ENCODE data around the gene IL25.
"Not testable (repeated sequence)": the region's sequence is repeated elsewhere in the genome, so short reads cannot be mapped to it uniquely, and the experiment has no call there.

Gene IL25

DNA sequence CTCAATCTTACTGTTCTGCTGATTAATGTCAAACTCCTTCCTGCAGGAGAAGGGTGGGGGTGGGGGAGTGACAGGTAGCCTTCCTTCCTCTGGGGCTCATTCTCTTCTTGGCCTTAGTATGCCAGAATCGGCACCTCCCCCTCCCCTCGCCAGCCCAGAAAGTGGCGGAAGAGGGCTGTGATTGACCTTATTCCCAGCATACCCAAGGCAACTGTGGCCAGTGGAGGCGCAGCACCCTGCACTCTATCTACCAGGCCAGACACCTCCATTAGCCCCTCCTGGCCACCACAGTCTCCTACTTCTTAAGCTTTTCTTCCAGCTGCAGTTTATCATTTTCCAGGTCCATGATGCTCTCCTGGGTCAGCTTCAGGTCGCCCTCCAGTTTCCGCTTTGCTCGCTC is 20.0 kb downstream of the IL25 start:
- no peak for DNase-seq

DNA sequence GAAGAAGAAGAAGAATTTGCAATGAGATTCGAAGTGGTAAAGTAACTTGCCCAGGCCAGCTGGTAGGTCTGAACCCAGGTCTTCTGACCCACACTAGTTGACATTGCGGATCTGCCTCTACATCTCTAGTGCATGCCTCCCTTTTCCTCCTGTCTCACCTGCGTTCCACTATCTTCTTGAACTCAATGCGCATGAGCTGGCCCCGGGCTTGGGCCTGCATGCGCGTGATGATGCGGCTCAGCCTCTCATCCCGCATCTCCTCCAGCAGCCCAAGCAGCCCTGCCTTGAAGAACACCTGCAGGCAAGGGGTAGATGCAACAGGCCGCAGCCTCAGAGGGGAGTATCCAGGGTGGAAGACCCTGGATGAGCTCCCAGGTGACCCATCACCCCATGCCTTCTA is 23.5 kb downstream of the IL25 start:
- no peak for DNase-seq

DNA sequence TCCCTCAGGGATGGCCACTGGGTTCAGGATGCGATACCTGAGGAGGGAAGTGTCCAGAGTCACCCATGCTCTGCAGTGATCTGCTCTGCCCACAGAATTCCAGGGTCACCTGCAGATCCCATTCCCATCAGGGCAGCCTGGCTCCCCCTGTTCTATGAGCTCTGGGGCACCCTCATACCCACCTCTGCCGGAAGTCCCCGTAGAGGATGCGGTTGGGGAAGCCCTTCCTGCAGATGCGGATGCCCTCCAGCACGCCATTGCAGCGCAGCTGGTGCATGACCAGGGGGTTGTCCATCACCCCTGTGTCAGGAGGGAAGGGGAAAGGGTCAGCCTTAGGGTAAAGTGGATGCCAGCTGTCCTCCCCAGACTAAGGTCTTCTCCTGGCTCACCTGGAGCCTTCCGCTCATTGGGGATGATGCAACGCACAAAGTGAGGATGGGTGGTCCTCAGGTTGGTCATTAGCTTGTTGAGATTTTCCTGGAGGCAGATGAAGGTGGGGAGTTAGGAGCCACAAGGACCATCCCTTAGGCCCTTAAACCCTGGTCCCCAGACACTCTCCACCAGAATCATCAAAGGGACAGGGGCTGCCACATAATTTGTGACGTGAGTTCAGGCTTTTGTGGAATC is 24.3 kb downstream of the IL25 start:
- no peak for DNase-seq

DNA sequence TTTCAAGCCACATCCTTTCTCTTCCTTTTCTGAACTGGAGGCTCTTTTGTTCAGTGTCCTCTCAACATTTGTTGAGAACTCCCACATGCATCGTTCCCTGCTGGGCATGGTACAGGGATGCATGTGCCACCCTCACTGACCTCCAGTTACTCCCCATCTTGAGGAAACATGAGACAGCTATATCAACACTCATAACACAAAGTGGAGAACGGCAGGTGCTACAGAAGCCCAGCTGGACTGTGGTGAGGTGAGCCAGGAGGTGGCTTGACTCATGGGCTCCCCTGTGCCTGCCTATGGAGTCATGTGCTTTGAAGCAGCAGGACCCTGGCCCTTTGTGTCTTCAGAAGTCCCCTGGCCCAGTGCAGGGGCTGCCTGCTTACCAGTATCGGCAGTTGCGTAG is 25.7 kb downstream of the IL25 start:
- no peak for DNase-seq

DNA sequence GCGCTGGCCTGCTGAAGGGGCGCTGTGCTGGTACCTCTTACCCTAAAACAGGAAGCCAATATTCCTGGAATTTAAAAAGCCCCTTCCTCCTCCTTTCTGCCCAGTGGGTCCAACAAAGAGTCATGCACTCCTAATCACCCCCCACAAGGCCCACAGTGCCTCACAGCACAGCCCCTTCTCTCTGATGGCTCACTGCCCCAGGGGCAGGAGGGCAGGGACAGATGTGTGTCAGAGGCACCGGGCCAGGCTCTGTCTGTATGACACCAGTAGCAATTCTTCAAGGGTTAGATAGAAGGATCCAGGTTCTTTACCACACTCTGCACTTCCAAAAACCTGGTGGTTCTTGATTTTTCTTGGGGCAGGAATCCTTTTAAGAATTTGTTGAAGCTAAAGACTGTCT is 26.5 kb downstream of the IL25 start:
- no peak for DNase-seq

DNA sequence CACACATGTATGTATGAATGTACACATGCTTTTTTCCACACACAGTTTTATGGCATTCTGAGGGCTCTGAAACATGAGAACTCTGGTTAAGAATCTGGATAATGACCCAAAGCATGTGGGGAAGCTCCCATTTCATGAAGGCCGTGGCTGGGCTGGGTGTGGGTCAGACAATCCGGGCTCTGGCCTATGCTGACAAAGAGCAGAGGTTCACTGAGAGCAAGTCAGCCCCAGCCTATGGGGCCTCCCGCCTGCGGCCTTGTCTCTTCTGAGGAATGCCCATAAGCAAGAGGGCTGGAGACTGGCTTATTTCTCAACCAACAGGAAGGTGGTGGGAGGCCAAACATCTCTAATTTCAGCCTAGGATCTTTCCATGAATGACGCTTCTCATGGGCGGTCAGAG is 27.0 kb downstream of the IL25 start:
- DNase-seq = no peak

DNA sequence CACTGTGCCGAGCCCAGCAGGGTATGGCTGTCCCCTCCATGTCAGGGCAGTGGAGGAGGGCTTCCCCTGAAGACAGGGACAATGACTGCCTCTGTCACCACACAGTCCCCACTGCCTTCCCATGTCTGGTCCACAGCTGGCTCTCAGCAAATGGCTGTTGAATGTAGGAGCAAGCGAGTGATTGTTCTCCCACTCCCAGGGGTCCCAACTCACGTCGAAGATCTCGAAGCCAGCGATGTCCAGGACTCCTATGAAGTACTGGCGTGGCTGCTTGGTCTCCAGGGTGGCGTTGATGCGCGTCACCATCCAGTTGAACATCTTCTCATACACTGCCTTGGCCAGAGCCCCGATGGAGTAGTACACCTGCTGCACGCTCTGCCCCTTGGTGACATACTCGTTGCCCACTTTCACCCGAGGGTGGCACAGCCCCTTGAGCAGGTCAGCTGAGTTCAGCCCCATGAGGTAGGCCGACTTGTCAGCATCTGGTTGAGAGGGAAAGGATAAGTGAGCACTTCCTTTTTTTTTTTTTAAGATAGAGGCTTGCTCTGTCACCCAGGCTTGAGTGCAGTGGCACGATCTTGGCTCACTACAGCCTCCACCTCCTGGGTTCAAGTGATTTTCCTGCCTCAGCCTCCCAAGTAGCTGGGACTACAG is 28.0 kb downstream of the IL25 start:
- DNase-seq = not testable (repeated sequence)

DNA sequence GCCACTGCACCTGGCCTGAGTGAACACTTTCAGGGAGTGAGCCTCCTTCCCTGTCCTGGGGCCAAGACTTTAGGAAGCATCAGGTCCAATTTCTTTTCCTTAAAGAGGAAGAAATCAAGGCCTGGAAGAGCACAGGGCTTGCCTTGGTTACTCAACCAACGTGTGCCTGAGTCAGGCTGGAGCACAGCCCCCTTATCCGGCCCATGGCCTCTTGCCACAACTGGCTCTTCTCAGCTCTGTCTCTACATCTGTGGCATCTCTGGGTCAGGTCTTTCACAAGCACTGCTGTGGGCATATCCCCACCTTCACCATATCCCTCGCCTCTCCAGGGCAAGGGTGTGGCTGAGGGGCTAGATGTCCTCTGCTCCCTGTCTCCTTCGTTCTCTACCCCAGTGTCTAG is 28.7 kb downstream of the IL25 start:
- DNase-seq = no peak

DNA sequence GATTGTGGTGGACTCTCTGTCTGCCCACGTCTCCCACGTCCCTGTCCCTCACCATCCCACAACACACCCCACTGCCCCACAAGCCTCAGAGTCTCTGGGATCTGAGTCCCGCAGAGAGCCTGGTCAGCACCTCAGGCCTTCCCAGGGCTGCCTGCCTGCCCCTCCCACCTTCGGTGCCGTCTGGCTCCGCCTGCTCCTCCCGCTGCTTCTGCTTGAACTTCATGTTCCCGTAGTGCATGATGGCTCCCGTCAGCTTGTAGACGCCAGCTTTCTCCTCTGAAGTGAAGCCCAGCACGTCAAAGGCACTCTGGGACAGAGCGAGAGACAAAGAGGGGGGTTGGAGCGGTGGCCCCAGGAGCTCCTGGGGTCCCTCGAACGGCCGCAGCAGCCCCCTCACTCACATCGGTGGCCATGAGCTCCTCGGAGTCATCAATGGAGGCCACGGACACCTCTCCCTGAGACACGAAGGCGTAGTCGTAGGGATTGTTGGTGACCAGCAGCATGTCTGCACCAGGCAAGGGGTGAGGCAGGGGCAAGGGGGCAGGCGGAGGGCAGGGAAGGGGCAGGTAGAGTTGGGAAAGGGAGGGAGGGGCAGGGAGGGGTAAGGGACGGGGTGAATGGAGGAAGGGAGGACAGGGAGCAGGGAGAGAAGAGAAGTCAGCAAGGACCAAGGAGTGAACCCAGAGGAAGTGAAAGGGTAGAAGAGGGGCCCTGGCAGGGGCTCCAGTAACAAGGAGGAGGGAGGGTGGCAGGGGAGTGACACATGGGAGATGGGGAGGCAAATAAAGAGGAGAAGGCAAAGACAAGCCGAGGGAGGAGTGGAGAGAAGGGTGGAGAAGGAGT is 29.9 kb downstream of the IL25 start:
- DNase-seq = no peak

DNA sequence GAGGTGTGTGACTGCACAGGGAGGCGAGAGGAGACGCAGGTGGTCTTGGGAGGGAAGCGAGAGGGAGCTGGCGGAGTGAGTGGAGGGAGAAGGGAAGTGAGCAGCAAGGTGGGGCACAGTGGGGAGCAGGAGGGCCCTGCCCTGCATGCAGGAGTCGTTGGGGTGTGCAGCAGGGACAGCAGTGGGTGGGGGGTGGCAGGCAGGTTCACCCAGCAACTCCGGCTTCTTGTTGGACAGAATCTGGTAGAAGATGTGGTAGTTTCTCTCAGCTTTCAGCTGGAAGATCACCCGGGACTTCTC is 30.5 kb downstream of the IL25 start:
- no peak for DNase-seq

DNA sequence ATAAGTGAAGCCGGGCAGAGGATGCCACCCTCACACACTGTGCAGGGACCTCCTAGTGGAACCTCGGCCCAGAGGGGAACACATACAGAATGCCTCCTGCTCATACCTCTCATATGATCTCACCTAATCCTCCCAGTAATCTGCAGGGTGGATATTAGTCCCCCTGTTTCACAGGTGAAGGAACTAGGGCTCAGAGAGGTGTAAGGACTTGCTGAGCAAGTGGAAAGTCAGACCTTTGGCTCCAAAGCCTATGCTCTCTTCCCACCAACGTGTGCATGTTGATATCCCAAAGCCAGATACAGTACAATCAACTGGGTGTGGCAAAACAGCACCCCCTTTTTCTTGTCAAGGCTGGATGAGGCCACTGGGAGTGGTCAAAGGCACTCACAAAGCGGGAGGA is 31.3 kb downstream of the IL25 start:
- no peak for DNase-seq

DNA sequence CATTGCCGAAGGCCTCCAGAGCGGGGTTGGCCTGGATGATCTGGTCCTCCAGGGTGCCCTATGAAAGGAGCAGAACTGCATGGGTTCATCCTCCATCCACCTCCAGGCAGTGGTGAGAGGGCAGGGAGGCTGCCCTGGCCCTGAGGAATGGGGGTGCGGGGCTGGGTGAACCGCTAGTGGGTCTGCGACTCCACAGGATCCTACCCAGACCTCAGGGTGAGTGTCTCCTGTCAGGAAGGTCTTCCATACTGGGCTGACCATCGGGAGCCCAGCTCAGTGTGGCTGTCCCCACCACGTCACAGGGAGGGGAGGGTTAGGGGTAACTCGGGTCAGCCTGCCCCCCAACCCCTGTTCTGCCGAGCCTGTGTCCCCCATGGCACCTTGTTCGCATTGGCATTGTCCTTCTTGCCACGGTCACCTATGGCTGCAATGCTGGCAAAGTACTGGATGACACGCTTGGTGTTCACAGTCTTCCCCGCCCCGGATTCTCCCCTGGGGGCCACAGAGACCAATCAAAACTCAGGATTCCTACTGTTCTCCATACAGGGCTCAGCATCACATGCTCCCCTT is 31.8 kb downstream of the IL25 start:
- no peak for DNase-seq

DNA sequence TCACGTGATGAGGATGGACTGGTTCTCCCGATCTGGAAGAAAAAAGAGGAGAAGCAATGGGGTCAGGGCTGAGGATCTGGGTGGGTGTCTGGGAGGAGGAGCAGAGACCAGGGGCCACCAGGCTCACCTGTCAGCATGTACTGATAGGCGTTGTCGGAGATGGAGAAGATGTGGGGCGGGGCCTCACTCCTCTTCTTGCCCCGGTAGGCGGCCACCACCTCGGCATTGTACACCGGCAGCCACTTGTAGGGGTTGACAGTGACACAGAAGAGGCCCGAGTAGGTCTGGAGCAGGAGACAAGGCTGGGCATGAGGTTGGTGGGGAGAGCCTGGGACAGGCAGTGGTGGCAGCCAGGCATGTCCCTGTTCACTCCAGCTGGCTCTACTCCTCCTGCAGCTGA is 32.5 kb downstream of the IL25 start:
- DNase-seq = no peak

DNA sequence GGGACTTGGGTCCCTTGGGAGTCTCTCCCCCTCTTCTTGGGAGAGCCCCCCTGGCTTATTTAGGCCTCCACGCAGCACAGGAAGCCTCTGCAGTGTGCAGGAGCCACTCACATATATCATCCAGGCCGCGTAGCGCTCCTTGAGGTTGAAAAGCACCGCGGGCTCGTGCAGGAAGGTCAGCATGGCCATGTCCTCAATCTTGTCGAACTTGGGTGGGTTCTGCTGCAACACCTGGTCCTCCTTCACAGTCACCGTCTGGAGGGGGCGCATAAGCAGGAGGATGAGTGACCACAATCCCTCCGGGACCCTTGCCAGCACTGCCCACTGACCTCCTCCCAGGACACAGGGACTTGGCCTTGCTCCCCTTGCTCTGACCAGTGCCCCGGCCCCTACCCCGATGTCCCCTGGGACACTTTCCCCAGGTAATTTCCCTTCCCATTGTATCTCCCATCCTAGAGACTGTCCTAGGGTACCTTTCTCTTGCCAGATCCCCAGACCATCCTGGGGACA is 33.0 kb downstream of the IL25 start:
- DNase-seq = no peak

DNA sequence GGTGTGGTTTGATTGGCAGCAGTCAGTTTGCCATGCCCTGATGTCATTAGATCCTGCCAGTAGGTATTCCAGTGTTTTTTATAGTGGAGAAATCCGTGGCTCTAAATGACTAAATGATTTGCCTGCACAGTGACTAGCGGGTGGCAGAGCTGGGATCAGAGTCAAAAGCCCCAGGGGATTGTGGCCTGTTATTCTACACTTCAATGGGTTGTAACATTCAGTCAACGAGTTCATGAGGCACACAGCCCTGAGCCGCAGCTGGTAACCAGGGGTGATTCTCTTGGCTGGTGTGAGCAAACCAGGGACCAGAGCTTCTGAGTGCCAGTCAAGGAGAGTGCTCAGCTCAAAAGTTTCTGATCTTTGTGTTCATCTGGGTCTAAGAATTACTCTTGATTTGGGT is 33.6 kb downstream of the IL25 start:
- DNase-seq = no peak

DNA sequence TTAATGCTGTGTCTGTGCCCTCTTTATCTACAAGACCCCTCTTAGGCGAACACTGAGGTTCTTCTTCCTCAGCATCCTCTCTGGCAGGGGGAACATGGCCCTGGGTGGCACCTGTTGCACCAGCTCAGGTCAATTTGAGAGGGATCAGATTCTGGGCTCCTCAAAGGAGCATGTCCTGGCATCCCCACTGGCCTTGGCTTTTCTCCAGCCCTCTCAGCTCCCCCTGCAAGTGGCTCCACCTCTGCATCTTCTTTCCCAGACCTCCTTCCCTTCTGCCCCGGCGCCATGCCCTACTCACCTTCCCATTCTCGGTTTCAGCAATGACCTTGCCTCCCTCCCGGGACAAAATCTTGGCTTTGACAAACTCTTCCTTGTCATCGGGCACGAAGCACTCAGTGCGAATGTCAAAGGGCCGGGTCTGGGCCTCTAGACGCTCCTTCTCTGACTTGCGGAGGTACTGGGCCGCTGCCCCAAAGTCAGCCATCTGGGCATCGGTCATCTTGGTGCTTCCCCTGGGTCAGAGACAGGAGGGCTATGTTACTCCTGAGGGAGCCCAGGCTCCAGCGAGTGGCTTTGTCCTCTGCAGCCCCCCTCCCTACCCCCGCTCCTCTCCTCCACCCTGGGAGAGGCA is 34.2 kb downstream of the IL25 start:
- DNase-seq = no peak

DNA sequence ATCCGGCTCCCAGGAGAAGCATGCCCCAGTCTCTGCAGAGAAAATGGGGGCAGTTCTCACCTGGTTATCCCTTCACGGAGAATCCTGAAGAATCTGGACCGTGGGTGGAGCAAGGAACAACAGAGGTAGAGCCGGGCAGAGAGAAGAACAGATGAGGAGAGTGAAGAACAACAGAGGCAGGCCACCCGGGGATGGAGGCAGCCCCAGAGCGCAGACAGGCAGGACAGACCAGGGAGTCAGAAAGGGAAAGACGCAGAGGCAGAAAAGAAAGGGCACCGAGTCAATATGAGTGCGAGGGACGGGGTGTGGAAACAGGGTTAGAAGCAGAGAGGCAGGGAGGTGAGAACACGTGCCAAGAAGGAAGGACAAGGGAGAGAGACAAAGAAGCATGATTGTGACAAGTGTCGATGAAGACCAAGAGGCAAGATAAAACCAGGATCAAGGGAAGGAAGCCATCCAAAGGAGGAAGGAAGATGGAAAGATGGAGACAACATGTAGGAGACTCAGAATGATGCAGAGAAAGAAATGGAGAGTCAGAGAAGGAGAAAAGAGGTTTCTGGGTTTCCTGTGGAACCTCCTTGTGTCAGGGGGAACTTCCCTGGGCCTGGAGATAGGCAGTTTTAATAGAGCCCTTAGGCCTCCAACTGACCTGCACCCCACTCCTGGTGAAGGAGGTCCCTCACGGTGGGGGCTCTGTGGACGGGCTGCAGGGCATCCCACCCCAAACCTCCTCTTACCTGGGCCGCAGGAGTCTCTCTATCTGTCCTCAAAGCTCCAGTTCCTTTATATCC is 35.1 kb downstream of the IL25 start, which contains the start of gene MYH6:
TSS of gene MYH6 (minus strand) at position 758 of the 791 bp plus-strand sequence. CDS start 1,050 bp downstream, outside the sequence.
- DNase-seq = no peak

DNA sequence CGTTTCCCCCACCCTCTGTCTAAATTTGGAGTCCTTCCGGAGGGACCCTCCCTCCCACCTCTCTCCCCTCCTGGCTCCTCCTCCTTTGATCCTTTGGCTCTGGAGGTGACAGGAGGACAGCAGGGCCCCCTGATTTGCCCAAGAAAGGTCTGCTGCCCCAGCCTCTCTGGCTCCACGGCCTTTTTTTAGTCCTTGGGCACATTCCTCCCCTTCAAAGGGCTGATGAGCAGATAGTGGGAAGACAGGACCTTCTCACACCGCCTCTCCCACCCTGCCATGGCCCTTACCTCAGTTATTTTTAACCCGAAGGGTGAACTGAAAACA is 35.7 kb downstream of the IL25 start:
- DNase-seq = no peak

DNA sequence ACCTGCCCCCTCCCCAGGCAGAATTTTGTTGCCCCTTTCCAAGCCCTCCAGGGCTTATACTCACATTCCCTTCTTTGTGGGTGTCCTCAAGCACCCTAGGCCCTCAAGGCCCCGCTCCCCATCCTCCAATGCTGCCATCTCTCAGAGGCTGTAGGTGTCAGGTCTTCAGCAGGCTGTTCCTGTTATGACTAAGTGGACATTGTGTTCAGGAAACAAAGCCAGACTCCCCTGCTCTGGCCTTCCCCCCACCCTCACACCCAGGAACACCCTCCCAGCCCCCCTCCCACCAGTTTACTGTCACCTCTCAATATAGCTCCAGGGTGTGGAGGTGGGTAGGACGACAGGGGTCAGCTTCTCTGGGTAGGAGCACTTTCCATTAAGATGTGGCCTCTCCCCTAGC is 36.9 kb downstream of the IL25 start:
- no peak for DNase-seq

DNA sequence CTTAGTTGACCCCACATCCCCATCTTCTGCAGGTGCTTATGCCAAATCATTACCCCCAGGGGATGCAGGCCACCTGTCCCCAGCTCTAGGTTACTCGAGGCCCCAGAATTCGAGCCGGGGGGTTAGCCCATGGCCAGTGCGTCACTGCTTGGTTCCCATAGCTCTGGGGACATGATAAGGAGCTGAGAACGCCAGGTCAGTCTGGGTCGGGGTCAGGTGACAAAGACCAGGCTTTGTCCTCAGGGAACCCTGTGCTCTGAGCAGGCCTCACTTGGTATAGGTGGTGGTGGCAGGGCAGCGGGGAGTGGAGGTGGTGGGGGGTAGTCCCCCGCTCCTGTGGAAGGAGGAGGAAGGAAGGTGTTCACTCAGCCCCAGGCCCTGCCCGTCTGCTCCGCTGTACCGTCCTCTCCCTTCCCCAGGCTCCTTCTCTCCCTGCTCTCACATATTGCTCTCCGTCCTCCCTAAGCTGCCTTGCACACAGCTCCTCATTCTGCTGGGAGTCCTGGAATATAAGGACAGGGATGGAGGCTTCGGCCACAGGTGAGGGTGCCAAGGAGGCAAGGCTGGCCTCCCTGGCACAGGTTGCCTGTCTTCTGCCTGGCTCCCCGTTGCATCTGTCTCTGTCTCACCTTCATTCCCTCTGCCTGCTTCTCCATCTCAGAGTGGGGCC is 37.5 kb downstream of the IL25 start:
- DNase-seq = no peak

DNA sequence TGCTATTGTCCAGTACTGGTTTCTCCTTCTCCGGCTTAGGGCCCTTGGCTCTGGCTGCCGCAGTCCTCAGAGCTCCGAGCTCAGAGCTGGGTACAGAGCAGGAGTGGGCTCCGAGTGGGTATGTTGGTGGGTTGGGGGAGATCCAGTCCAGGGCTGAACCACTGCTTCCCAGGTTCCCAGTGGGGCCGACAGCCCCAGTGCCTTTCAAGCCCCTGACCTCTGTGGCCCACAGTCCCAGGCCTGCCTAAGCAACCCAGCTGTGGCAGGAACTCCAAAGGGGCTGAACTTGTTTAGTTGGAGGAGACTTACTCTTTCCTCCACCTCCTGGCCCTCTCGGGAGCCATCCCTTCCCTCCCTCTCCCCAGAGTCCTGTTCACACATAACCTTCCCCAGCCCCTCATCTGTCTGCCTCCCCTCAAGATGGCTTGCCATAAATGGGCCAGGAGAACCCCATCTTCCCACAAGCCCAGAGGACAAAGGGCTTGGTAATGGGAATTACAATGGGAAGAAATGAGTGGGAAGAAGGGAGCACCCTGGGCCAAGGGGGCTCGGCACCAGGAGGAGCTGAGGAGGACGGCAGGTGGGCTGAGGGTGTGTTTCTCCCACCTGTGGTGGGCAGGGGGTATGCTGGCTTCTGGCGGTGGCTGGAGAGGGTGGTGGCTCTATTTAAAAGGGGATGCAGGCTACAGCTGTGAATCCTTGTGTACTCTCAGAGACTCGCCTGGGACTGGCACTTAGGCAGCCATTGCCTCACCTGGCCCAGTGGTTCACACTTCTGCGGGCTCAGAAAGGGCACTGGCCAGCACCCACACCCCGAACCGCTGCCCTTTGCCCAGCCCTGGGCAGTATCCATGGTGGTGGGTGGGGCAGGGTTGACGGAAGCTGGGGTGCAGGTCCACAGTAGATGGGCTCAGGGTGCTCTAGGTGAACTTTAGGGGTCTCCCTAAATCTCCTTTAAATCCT is 39.2 kb downstream of the IL25 start:
- no peak for DNase-seq

All from T1000 (cell line).